C4-2B (cell line): ENCODE measurements around the gene GM2A.

Source experiments
- H3K27ac ChIP-seq: fragments of 450-650 bp; 2 replicates; pipeline ENCODE4 v1.5.1; 2017
- CTCF ChIP-seq: fragments of 450-650 bp; conservative IDR thresholded peaks from 2 replicates; pipeline ENCODE4 v1.5.1; 2017; ENCODE audit warnings: mild to moderate bottlenecking
- ZFX ChIP-seq: fragments of 450-650 bp; IDR thresholded peaks from 2 replicates; pipeline ENCODE4 v1.6.1; 2017

The GM2A gene

GRCh38 chr5:151262532-151262931 lies 9.5 kb downstream of the GM2A start:
- TF ChIP-seq CTCF (no peak), ZFX (no peak)
- no peak overlapping the region for H3K27ac ChIP-seq

GRCh38 chr5:151264113-151264512 lies 11.1 kb downstream of the GM2A start:
- no peak overlapping the region for H3K27ac ChIP-seq
- no peak for TF ChIP-seq CTCF
- no peak for TF ChIP-seq ZFX

GRCh38 chr5:151267491-151268260 lies 14.7 kb downstream of the GM2A start:
- no peak overlapping the region; the same call in 1 of the 2 replicates for H3K27ac ChIP-seq
- TF ChIP-seq ZFX (no peak), CTCF (no peak)

- TF ChIP-seq ZFX, result no peak
- no peak for TF ChIP-seq CTCF
- no peak overlapping the region for H3K27ac ChIP-seq
Measured at GRCh38 chr5:151270599-151270998, 17.6 kb downstream of the GM2A start.

- TF ChIP-seq ZFX (no peak), CTCF (no peak)
- H3K27ac ChIP-seq, result no peak overlapping the region
Measured at GRCh38 chr5:151271336-151271735, 18.4 kb downstream of the GM2A start.

GRCh38 chr5:151274666-151275065 lies 21.7 kb downstream of the GM2A start:
- TF ChIP-seq CTCF (no peak), ZFX (no peak)
- peak overlapping the region; percentile 79 for H3K27ac ChIP-seq

GRCh38 chr5:151275803-151276202 lies 22.8 kb downstream of the GM2A start:
- no peak for TF ChIP-seq ZFX
- no peak overlapping the region for H3K27ac ChIP-seq

- no peak for TF ChIP-seq ZFX
- TF ChIP-seq CTCF, result no peak
- H3K27ac ChIP-seq, result no peak overlapping the region
Measured at GRCh38 chr5:151278845-151279244, 25.9 kb downstream of the GM2A start.
